ENCODE measurements around the gene GSAP. TPM values are rescaled to one million over a fixed set of nuclear protein-coding genes. Genes with fewer than 3 reads are reported as not detected.

Gene GSAP
- total and polyA plus RNA-seq, 10 donors: 35.9 to 96.5 (median 76.9) TPM

DNA sequence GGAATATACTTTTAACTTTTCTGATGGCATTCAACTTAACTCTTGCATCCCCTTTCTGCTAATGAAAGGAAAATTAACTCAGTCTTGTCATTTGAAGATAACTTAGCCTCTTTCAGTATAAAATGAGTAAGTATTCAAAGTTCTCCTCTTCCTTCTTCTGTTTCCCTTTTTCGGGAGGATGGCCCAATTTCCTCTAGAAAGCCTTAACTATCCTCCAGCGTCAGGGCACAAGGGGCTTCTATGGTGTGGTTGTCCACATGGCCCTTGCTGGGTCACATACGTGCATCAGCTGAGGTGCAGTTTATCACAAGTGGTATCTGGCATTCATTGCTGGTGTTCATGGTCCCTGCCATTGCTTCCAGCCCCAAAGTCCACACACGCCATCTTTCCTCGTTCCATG lies 17.8 kb upstream of the GSAP start:
- intact Hi-C loops (cut with DNase I; ENCODE audit: low total_unique reads): no loop called here
- TF ChIP-seq, protein P1, sequence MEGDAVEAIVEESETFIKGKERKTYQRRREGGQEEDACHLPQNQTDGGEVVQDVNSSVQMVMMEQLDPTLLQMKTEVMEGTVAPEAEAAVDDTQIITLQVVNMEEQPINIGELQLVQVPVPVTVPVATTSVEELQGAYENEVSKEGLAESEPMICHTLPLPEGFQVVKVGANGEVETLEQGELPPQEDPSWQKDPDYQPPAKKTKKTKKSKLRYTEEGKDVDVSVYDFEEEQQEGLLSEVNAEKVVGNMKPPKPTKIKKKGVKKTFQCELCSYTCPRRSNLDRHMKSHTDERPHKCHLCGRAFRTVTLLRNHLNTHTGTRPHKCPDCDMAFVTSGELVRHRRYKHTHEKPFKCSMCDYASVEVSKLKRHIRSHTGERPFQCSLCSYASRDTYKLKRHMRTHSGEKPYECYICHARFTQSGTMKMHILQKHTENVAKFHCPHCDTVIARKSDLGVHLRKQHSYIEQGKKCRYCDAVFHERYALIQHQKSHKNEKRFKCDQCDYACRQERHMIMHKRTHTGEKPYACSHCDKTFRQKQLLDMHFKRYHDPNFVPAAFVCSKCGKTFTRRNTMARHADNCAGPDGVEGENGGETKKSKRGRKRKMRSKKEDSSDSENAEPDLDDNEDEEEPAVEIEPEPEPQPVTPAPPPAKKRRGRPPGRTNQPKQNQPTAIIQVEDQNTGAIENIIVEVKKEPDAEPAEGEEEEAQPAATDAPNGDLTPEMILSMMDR (IDR thresholded peaks at IDR 0.05 in 8 of 11, conservative IDR thresholded peaks at IDR 0.05 in 3 of 11): no peak
- TF ChIP-seq POLR2A (IDR thresholded peaks at IDR 0.05) (no peak), POLR2AphosphoS5 (IDR thresholded peaks at IDR 0.05) (no peak)
- Histone ChIP-seq H3K27ac (peak overlapping the region in 2 of 8 donors; percentile 6 to 52), H3K4me3 (no peak overlapping the region), H3K27me3 (replicated peaks in 1 of 7) (no peaks in the 10 kb centered on the region), H3K4me1 (peaks cover 0 to 44% (median 13%) of the 10 kb centered on the region in 6 donors), H3K9me3 (no peaks in the 10 kb centered on the region), H3K36me3 (no peaks in the 10 kb centered on the region)
- 57 to 83% (median 73%) methylated on average over 5 of the region's 5 CpGs for WGBS, 5 donors
- no peak for DNase-seq

DNA sequence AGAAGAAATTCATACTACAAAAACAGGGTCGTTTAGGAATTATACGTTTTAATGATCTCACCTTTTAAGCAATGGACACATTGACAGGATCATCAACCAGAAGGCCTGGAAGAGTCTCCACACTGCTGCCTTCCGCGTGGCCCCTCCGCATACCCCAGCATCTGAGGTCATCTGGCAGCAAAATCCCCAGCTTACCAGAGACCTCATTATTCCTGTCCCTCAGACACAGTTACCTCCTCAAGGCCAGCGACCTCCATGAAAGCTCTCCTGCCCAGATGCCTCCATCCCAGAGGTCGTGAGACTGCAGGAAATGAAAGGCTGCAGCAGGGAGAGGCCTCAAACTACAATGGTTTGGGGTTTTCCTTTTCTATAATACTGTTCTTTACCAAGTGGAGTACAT lies 14.8 kb upstream of the GSAP start:
- Histone ChIP-seq H3K36me3 (no peaks in the 10 kb centered on the region), H3K27ac (no peak overlapping the region), H3K27me3 (replicated peaks in 1 of 7) (no peaks in the 10 kb centered on the region), H3K4me1 (peaks cover 13 to 74% (median 38%) of the 10 kb centered on the region in 6 donors), H3K9me3 (no peaks in the 10 kb centered on the region), H3K4me3 (no peak overlapping the region)
- intact Hi-C loops (cut with DNase I; ENCODE audit: low total_unique reads): no loop called here
- no peak for DNase-seq
- 77 to 84% (median 83%) methylated on average over 7 of the region's 7 CpGs for WGBS, 5 donors
- TF ChIP-seq POLR2AphosphoS5 (IDR thresholded peaks at IDR 0.05) (no peak), POLR2A (IDR thresholded peaks at IDR 0.05) (no peak)
- TF ChIP-seq, protein P1 (IDR thresholded peaks at IDR 0.05 in 8 of 11, conservative IDR thresholded peaks at IDR 0.05 in 3 of 11): no peak

DNA sequence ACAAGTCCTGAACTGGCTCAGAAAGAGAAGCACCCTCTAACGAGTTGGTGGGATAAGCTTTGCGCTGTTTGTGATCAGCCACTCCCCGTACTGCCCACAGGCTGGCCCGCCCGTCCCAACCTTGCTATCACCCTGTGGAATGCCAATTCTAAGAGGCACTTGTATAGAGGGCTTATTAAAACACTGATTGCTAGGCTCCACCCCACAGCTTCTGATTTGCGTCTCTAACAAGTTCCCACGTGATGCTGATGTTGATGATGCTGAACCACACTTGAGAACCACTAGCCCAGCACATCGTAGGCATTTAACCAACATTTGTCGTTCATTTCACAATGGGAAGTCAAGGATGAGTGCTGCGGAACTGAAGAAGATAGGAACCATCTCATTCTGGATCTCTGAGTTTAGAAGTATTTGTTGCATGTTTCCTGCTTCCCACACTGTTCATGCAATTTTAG lies 12.7 kb upstream of the GSAP start:
- no peak for DNase-seq
- WGBS, 5 donors: 46 to 63% (median 54%) methylated on average over 10 of the region's 10 CpGs
- Histone ChIP-seq H3K36me3 (no peaks in the 10 kb centered on the region), H3K27me3 (replicated peaks in 1 of 7) (no peaks in the 10 kb centered on the region), H3K9me3 (no peaks in the 10 kb centered on the region), H3K4me3 (no peak overlapping the region), H3K4me1 (peaks cover 13 to 75% (median 39%) of the 10 kb centered on the region in 6 donors), H3K27ac (peak overlapping the region in 7 of 8 donors; percentile 54 to 81 (median 65))
- TF ChIP-seq POLR2AphosphoS5 (IDR thresholded peaks at IDR 0.05) (peak in 2 of 3 donors; percentile 33 to 74), POLR2A (IDR thresholded peaks at IDR 0.05) (no peak)
- intact Hi-C loops (cut with DNase I; ENCODE audit: low total_unique reads): no loop called here

DNA sequence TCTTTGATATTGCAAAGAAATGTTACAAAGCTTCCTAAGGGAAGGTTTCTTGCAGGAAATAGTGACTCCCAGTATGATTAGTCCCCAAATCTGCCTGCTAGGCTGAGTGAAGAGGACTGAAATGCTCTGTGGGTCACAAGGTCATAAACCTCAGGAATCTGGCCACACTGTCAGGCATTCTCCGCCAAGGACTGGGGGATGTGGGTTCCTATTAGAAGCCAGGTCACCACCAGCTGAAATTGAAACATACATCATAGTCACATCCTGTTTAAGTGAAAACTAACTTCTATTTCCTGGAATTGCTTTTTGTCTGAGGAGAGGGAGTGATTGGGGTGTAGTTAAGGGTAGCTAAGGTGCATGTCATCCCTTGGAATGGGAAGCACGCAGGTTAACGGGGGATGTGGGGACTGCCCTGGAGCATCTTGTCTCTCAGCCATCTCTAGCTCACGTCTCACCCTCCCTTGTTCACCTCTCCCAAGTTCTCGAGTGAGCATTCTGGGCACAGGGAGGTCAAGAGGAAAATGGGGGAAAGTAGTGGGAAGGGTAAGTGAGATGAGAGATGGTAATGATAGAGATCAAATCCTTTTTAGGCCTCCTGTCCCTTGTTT lies 12.0 kb upstream of the GSAP start:
- Histone ChIP-seq H3K4me3 (no peak overlapping the region), H3K27ac (peak overlapping the region in 7 of 8 donors; percentile 54 to 81 (median 65)), H3K4me1 (peaks cover 13 to 74% (median 38%) of the 10 kb centered on the region in 6 donors), H3K36me3 (no peaks in the 10 kb centered on the region), H3K9me3 (no peaks in the 10 kb centered on the region), H3K27me3 (replicated peaks in 1 of 7) (no peaks in the 10 kb centered on the region)
- no peak for DNase-seq
- intact Hi-C loops (cut with DNase I; ENCODE audit: low total_unique reads): no loop called here
- 47 to 64% (median 50%) methylated on average over 5 of the region's 5 CpGs for WGBS, 5 donors
- TF ChIP-seq, protein P1 (IDR thresholded peaks at IDR 0.05 in 8 of 11, conservative IDR thresholded peaks at IDR 0.05 in 3 of 11): no peak
- peak in 1 of 3 donors; percentile 41 for TF ChIP-seq POLR2AphosphoS5 (IDR thresholded peaks at IDR 0.05)
- no peak for TF ChIP-seq POLR2A (IDR thresholded peaks at IDR 0.05)
